HFFc6 (cell line): ENCODE measurements around the gene PPP1R16B. TPM values are rescaled to one million over a fixed set of nuclear protein-coding genes. Genes with fewer than 3 reads are reported as not detected.

ENCODE experiments used
- DNase-seq: peaks from one replicate; pipeline ENCODE4 v3.0.0-alpha.2; 2018
- H3K27ac Mint-ChIP-seq: 2 replicates; pipeline ENCODE4 v1.8.0; 2020; ENCODE audit warnings: mild to moderate bottlenecking, mixed read lengths
- H3K27me3 Mint-ChIP-seq: 2 replicates; pipeline ENCODE4 v1.8.0; 2021; ENCODE audit warnings: mild to moderate bottlenecking, moderate library complexity, mixed read lengths; ENCODE audit not compliant: insufficient read depth
- H3K36me3 Mint-ChIP-seq: 2 replicates; pipeline ENCODE4 v1.8.0; 2021; ENCODE audit warnings: low read depth, mixed read lengths
- H3K4me1 Mint-ChIP-seq: 2 replicates; pipeline ENCODE4 v1.8.0; 2020; ENCODE audit warnings: low read depth, mixed read lengths
- H3K4me3 Mint-ChIP-seq: 2 replicates; pipeline ENCODE4 v1.8.0; 2020; ENCODE audit warnings: mild to moderate bottlenecking, moderate library complexity, mixed read lengths
- H3K9me3 Mint-ChIP-seq: 2 replicates; pipeline ENCODE4 v1.8.0; 2020; ENCODE audit warnings: mild to moderate bottlenecking, mixed read lengths
- CTCF ChIP-seq: fragments of 200-600 bp; sonication (generic); IDR thresholded peaks from 2 replicates; pipeline ENCODE4 v1.5.0; 2021; ENCODE audit warnings: antibody characterized with exemption, mild to moderate bottlenecking
- long read RNA-seq: library from polyadenylated mRNA; unstranded; transcript quantifications from one replicate; pipeline ENCODE4 v2.0.0, GENCODE V29; 2019
- total RNA-seq, 6 experiments: library from RNA; stranded (reverse); fragmentation: NEBNext Ultra II Directional; extraction: Animal tissue kit (Norgen Biotek cat#: 25700); gene quantifications; 2 replicates in 1 of 6; 3 replicates in 5 of 6; pipeline ENCODE4 v1.2.3, GENCODE V29; 2021

Gene PPP1R16B
- total RNA-seq = not detected
- long read RNA-seq = 0 reads

DNA sequence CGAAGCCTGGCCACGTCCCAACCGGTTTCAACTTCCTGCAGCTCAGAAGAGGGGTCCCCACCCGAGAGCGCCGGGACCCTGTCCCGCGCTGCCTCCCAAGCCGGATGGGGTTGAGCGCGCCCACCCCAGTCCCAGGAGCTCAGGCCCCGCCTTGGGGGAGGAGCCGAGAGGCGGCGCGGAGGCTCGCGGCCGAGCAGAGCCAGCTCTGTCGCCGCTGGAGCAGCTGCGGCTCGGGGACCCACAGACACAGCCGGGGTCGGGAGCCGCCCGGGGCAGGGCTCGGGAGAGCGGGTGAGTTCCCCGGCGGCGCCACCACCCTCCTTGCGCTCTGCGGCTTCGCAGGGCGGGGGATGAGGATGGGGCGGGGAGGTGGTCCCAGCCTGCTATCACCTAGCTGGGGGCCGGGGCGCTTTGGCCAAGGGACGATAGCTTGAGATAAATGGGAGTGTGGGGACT is at the start of gene PPP1R16B:
PPP1R16B (plus strand) TSS at position 196 of the 456 bp plus-strand sequence. CDS start 30,229 bp downstream, outside the sequence.
- Mint-ChIP-seq H3K27ac (no peak within 1 kb of the TSS), H3K9me3 (no peaks in the 10 kb centered on the region), H3K4me3 (no peak within 1 kb of the TSS; the same call in 1 of the 2 replicates), H3K4me1 (no peaks in the 10 kb centered on the region), H3K27me3 (peaks cover 46% of the 10 kb centered on the region), H3K36me3 (no peaks in the 10 kb centered on the region)
- no peak for TF ChIP-seq CTCF
- no peak for DNase-seq

- Mint-ChIP-seq H3K27ac (no peak overlapping the region), H3K27me3 (no peaks in the 10 kb centered on the region; the same call in 1 of the 2 replicates), H3K4me3 (no peak overlapping the region), H3K9me3 (no peaks in the 10 kb centered on the region), H3K4me1 (no peaks in the 10 kb centered on the region), H3K36me3 (peaks cover 29% of the 10 kb centered on the region)
- DNase-seq = no peak
- TF ChIP-seq CTCF = no peak
Observed at GRCh38 chr20:38757145-38757775, 48.2 kb upstream of the PPP1R16B start.

DNA sequence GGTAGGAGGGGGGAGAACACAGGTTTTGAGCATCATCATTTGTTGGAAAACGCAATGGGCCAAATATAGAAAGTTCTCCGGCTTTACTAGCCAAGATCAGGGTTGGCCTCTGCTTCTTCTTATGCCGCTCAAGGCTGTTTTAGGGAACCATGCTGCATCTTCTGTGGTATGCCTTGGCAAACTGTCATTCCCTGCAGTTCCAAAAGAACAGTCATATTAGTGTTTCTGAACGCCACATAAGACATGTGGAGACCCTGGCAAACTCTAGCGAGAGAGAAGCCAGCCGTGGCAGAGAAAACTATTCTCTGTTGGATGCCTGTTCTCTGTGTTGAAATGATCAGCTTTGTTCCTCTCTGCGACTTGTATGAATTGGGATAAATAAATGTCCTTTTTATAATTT is 46.4 kb upstream of the PPP1R16B start:
- Mint-ChIP-seq H3K4me1 (peaks cover 11% of the 10 kb centered on the region), H3K27ac (no peak overlapping the region), H3K9me3 (no peaks in the 10 kb centered on the region), H3K27me3 (no peaks in the 10 kb centered on the region; the same call in 1 of the 2 replicates), H3K4me3 (no peak overlapping the region), H3K36me3 (peaks cover 34% of the 10 kb centered on the region)
- TF ChIP-seq CTCF = no peak
- DNase-seq = no peak

DNA sequence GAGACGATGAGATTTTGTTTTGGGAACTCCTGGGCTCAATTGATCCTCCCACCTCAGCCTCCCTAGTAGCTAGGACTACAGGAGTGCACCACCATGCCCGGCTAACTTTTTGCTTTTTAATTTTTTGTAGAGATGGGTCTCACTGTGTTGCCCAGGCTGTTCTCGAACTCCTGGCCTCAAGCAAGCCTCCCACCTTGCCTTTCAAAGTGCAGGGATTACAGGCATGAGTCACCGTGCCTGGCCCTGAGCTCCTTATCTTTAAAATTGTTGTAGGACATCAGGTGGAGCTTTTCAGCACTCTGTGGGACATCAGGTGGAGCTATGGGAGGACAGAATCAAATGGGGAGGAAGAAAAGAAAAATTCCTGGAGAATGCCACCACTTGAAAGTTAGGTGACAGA is 44.5 kb upstream of the PPP1R16B start:
- H3K4me1 Mint-ChIP-seq = peaks cover 30% of the 10 kb centered on the region
- peaks cover 30% of the 10 kb centered on the region for H3K36me3 Mint-ChIP-seq
- no peak for DNase-seq
- H3K27ac Mint-ChIP-seq = no peak overlapping the region
- no peaks in the 10 kb centered on the region for H3K9me3 Mint-ChIP-seq
- H3K27me3 Mint-ChIP-seq = no peaks in the 10 kb centered on the region; the same call in 1 of the 2 replicates
- no peak for TF ChIP-seq CTCF
- H3K4me3 Mint-ChIP-seq = no peak overlapping the region

DNA sequence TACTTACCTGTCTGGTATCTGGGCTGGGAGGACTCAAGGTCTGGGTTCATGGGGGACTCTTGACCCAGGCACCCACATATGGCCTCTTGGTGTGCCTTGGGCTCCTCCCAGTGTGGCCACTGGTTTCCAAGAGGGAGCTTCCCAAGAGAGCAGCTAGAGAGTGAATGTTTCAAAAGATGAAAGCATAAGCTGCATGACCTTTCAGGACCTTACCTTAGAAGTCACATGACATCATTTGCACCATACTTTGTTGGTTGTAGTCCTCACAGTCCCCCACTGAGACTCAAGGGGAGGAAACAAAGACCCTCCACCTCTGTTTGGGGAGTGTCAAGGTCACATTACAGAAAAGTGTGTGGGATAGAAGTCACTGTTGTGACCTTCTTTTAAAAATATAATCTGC is 43.3 kb upstream of the PPP1R16B start:
- Mint-ChIP-seq H3K4me3 (no peak overlapping the region), H3K9me3 (no peaks in the 10 kb centered on the region), H3K4me1 (peaks cover 33% of the 10 kb centered on the region), H3K36me3 (peaks cover 25% of the 10 kb centered on the region), H3K27me3 (no peaks in the 10 kb centered on the region; the same call in 1 of the 2 replicates), H3K27ac (no peak overlapping the region)
- DNase-seq = no peak
- TF ChIP-seq CTCF = no peak
